HG03520 (cell line): ENCODE measurements around the gene MYMK.
"Not testable (repeated sequence)": the region's sequence is repeated elsewhere in the genome, so short reads cannot be mapped to it uniquely, and the experiment has no call there.

ENCODE experiments used
- ATAC-seq: cut with Tn5 transposase; IDR thresholded peaks from one replicate; pipeline ENCODE4 v1.9.1; 2021; ENCODE audit warnings: mild to moderate bottlenecking, moderate library complexity; ENCODE audit not compliant: unreplicated experiment

Gene MYMK

GRCh38 chr9:133524679-133525228, at the start of gene MYMK:
TSS of gene MYMK (minus strand) at chr9:133524959. CDS start at chr9:133524844, 115 bp downstream.
- no peak for ATAC-seq

GRCh38 chr9:133573791-133574515, 49.2 kb upstream of the MYMK start:
- no peak for ATAC-seq

- ATAC-seq = no peak
These were observed 48.1 kb upstream of the MYMK start for GRCh38 chr9:133572821-133573361.

GRCh38 chr9:133571896-133572595, 47.3 kb upstream of the MYMK start:
- no peak for ATAC-seq

- ATAC-seq = no peak
These were observed 46.7 kb upstream of the MYMK start for GRCh38 chr9:133571391-133571890.

- ATAC-seq = no peak
These were observed 45.9 kb upstream of the MYMK start for GRCh38 chr9:133570691-133571080.

GRCh38 chr9:133569891-133570690, 45.3 kb upstream of the MYMK start:
- ATAC-seq = no peak

GRCh38 chr9:133569121-133569785, 44.5 kb upstream of the MYMK start:
- no peak for ATAC-seq

GRCh38 chr9:133568186-133568585, 43.4 kb upstream of the MYMK start:
- ATAC-seq = no peak

GRCh38 chr9:133566817-133567216, 42.1 kb upstream of the MYMK start:
- ATAC-seq = no peak

- no peak for ATAC-seq
These were observed 41.6 kb upstream of the MYMK start for GRCh38 chr9:133566382-133566781.

GRCh38 chr9:133564451-133565116, 39.8 kb upstream of the MYMK start:
- ATAC-seq = no peak

GRCh38 chr9:133563814-133564213, 39.1 kb upstream of the MYMK start:
- not testable (repeated sequence) for ATAC-seq

- ATAC-seq = no peak
These were observed 38.6 kb upstream of the MYMK start for GRCh38 chr9:133563291-133563796.

- ATAC-seq = no peak
These were observed 38.0 kb upstream of the MYMK start for GRCh38 chr9:133562611-133563290.

GRCh38 chr9:133561976-133562554, 37.3 kb upstream of the MYMK start:
- no peak for ATAC-seq

- ATAC-seq = no peak
These were observed 36.2 kb upstream of the MYMK start for GRCh38 chr9:133560944-133561343.

GRCh38 chr9:133560311-133560710, 35.6 kb upstream of the MYMK start:
- ATAC-seq = no peak
